Measurements from ENCODE around the gene VWDE. TPM values are rescaled to one million over a fixed set of nuclear protein-coding genes. Genes with fewer than 3 reads are reported as not detected.

The VWDE gene
- total RNA-seq, 1 experiment from 2014 or later, result not detected

DNA sequence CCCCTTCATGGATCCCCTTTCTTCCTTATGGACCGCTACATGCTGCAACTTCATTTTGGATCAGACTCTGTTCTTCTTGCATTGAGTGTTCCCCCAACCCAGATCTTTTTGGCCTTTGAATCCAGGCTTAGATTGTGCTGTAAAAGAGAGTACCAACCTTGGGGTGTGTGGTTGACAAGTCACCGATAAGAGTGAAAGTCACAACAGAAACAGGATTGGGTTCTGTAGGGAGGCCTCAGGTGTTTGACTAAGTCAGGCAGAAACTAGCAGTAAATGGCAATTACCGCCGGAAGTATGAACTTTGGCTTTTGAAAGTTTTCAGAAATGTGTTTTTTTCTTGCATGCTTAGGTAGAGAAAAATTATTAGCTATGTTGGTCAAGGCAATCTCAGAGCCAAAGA lies 103.2 kb downstream of the VWDE start:
- in situ Hi-C loops (cut with HindIII; ENCODE audit: low sequenced_read_pairs), result no loop called here
- no peak for DNase-seq (ENCODE audit: low spot score)

DNA sequence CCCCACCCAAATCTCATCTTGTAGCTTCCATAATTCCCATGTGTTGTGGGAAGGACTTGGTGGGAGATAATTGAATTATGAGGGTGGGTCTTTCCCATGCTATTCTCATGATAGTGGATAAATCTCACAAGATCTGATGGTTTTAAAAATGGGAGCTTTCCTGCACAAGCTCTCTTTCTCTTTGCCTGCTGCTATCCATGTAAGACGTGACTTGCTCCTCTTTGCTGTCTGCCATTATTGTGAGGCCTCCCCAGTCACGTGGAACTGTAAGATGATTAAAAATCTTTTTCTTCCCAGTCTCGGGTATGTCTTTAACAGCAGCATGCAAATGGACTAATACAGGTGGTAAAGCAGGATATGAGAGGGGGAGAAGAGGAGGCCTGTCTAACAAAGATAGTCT lies 104.3 kb downstream of the VWDE start:
- DNase-seq (ENCODE audit: low spot score), result no peak
- in situ Hi-C loops (cut with HindIII; ENCODE audit: low sequenced_read_pairs), result no loop called here

DNA sequence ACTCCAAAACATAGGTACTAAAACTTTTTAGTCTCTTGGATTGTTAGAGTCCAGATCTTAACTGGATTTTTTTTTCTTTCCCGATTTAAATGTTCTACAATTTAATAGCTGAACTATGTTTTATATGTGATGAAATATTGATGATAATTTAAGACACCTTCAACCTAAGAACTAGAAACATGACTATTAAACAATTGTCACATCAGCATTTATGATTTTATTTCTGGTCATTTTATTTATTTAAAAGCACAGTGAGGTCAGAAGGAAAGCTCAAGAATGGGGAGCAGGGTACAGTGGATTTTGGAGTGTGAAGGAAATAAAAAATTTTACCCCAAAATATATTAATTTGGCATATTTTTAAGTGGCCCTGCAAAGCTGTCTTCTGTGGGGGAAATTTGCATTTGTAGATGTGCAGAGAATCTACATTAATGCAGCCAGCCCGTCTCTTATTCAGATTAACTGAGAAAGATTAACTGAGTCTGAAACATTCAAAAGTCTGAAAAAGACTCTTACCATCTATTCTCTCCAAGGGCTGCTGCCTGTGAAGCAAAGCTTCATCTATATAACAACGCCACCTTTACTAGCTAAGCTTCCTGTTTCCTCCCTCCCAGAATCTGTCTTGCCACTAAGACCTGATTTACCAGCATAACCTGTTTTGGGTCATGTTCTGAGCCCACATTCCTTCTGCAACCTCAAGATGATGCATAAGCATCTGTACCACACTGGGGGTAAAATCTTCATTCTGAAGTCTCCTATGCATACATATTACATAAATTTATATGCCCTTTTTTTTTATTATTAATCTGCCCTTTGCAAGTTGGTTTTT lies 106.2 kb downstream of the VWDE start:
- no peak for DNase-seq (ENCODE audit: low spot score)
- in situ Hi-C loops (cut with HindIII; ENCODE audit: low sequenced_read_pairs), result no loop called here

DNA sequence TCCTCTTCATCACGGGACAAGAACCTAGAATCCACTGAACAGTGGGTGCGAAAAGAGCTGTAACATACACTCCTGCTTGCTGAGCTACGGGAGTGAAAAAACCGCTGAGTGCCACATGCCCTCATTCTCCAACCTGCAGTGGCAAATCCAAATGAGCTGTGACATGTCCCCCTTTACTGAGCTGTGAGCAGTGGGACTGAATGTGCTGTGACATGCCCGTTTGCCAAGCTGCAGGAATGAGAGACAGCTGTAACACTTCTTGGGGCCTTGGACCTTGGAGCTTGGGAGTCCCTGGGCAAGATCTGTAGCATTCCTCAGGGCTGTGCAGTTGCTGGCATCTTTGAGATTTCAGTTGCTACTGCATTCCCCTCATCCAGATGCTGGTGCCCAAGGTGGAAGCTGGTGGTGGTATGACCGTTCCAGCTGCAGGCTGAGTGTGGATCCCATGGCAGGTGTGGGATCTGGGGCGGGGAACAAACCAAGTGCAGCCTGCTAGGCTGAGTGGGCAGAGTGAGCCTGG lies 107.6 kb downstream of the VWDE start:
- in situ Hi-C loops (cut with HindIII; ENCODE audit: low sequenced_read_pairs), result no loop called here
- no peak for DNase-seq (ENCODE audit: low spot score)

DNA sequence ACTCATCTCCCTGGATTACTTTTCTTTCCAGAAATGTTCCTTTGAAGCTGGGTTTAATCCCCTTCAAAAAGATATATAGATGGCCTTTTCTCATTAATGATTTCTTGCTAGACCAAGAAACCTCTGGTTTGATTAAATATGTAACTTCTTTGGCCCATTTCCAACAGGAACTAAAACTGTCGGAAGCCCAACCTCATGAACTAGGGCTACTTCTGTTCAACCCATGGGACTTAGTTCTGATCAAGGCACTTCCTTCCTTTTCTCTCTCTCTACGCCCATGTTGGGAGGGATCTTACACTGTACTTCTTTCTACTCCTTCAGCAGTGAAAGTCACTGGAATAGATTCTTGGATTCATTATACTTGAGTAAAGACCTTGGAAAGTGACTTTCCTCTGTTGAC lies 109.0 kb downstream of the VWDE start:
- in situ Hi-C loops (cut with HindIII; ENCODE audit: low sequenced_read_pairs), result no loop called here
- DNase-seq (ENCODE audit: low spot score), result no peak

DNA sequence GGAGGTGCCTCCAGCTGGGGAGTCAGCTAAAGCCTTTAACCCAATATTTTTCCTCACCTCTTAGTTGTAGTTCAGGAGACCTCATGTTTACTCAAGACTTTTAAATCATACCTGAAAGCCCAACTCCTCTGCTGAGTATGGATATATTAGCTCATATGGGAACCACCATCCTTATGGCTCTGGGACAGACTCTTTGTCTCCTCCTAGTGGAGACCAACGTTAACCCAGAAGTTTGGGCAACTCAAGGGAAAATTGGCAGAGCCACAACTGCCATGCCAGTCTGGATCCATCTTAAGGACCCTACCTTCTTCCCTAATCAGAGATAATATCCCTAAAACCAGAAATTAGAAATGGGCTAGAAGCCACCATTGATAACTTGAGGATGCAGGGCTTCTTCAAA lies 111.8 kb downstream of the VWDE start:
- in situ Hi-C loops (cut with HindIII; ENCODE audit: low sequenced_read_pairs), result no loop called here
- no peak for DNase-seq (ENCODE audit: low spot score)

DNA sequence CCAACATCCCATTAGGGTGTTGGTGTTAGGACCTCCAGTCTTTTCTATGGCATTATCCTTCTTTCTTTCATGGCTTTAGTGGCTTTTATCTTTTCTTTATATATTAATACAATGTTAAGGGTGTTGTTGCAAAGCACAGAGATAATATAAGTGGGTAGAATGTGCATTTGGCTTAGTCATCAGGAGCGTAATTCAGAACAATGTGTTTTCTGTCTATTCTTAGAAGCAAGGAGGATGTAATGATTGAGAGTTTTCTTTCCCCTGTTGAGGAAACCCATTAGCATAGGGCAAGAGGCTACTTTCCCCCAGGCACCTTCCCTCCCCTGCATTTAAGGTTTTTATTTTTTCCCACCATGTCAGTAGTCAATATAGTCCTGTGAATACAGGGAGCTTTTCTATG lies 112.9 kb downstream of the VWDE start:
- in situ Hi-C loops (cut with HindIII; ENCODE audit: low sequenced_read_pairs), result no loop called here
- no peak for DNase-seq (ENCODE audit: low spot score)

DNA sequence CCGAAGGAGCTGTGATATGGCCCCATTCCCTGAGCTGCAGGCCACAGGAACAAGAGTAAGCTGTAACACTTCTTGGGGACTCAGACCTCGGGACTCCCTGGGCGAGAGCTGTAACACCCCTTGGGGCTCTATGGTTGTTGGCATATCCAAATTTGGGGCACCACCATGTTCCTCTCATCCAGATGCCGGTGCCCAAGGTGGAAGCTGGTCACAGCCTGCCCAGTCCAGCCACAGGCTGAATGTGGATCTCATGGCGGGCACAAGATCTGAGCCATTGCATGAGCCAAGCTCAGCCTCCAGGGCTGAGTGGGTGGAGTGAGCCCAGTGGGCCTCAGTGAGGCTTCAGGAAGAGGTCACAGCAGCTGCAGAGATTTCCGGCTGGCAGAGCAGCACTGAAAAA lies 113.7 kb downstream of the VWDE start:
- in situ Hi-C loops (cut with HindIII; ENCODE audit: low sequenced_read_pairs), result no loop called here
- no peak for DNase-seq (ENCODE audit: low spot score)

DNA sequence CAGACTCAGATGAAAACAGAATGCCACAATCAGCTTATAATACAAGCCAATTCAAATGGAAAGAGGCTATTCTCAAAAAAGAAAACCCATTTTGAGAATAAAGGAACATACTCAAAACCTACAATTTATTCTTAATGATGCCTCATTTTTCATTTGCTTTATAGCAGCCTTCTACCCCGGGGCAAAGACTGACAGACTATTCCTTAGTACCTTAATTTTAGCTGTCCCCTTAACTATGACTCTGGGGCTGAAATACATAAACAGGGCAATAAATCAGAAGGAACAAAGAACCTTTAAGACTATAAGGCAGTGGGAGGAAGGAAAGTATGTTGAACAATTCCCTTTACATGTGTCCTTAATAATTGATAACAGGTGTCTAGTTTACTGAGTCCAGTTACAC lies 115.8 kb downstream of the VWDE start:
- in situ Hi-C loops (cut with HindIII; ENCODE audit: low sequenced_read_pairs), result no loop called here
- no peak for DNase-seq (ENCODE audit: low spot score)

DNA sequence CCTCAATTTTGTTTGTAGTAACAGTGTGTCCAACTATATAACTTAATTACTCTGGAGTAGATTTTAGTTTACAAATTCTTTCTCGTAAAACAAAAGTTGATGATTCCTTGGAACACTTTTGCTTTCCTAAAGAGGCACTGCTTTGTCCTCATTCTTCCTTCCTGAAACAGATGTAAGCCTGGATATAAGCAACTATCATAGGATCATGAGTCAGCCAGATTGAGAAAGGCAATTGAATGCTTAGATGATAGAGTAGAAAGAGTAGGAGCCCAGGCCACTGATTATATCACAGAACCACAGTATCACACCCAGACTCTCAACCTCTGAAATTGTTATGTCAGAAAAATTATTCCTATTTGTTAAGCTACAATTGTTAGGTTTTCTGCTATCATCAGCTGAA lies 122.6 kb downstream of the VWDE start:
- in situ Hi-C loops (cut with HindIII; ENCODE audit: low sequenced_read_pairs), result no loop called here
- DNase-seq (ENCODE audit: low spot score), result no peak

Other genes starting within 250 kb of the VWDE start
- gene TMEM106B, start 192.6 kb downstream of the VWDE start, total RNA-seq (2014; rRNA removed; shearing (Covaris generic)), result 40.0 and 57.2 TPM in 2 replicates
- gene SCIN, start 166.9 kb upstream of the VWDE start, total RNA-seq (2014; rRNA removed; shearing (Covaris generic)), result not detected in 2 replicates

Measured in G401 (cell line).